Retinal pigment epithelial cell (primary cell): ENCODE measurements around the gene PI4KA.
"Not testable (repeated sequence)": the region's sequence is repeated elsewhere in the genome, so short reads cannot be mapped to it uniquely, and the experiment has no call there.

Experiments used
- DNase-seq: peaks from one replicate; pipeline ENCODE4 v3.0.0-alpha.2; 2010; ENCODE audit warnings: low read depth
- H3K4me3 ChIP-seq: 2 replicates; pipeline ENCODE4 v1.5.1; 2011; ENCODE audit warnings: mild to moderate bottlenecking, low read length, control low read depth, moderate library complexity
- TF ChIP-seq, protein P1 (sequence below): conservative IDR thresholded peaks from 2 replicates; pipeline ENCODE4 v1.5.1; 2011; ENCODE audit warnings: low read depth, low read length, control low read depth, inconsistent platforms

PI4KA gene

DNA sequence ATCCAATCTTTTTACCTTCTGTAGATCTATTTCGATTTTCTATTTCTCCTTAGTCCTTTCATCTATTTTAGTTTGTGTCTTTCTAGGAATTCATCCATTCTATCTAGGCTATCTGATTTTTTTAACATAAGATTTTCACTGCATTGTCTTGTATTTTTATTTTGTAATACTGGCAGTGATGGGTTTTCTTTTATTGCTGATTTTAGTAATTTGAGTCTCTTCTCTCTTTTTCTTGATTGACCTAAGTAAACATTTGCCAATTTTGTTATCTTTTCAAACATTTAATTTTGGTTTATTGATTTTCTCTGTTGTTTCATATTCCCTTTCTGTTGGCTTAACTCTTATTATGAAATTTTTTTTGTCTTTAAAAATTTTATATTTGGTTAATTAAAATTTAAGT is 192.1 kb downstream of the PI4KA start:
- no peak for DNase-seq
- TF ChIP-seq, protein P1, sequence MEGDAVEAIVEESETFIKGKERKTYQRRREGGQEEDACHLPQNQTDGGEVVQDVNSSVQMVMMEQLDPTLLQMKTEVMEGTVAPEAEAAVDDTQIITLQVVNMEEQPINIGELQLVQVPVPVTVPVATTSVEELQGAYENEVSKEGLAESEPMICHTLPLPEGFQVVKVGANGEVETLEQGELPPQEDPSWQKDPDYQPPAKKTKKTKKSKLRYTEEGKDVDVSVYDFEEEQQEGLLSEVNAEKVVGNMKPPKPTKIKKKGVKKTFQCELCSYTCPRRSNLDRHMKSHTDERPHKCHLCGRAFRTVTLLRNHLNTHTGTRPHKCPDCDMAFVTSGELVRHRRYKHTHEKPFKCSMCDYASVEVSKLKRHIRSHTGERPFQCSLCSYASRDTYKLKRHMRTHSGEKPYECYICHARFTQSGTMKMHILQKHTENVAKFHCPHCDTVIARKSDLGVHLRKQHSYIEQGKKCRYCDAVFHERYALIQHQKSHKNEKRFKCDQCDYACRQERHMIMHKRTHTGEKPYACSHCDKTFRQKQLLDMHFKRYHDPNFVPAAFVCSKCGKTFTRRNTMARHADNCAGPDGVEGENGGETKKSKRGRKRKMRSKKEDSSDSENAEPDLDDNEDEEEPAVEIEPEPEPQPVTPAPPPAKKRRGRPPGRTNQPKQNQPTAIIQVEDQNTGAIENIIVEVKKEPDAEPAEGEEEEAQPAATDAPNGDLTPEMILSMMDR, result no peak
- no peak overlapping the region for H3K4me3 ChIP-seq

DNA sequence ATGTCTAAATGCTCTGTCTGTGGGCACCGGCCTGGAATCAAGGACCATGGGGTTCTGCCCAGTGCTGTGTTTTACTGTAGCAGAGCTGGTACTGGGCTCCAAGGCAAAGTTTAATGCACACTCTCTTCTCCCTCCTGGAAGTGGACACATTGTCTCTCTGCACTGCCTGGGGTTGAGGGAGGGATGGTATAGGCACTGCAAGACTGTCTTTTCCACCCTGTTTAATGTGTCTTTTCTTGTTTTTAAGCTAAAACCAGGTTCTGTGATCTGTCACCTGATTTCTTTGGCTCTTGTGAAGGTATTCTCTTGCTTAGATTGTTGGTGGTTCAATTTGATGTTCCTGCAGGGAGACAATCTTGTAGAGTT is 194.0 kb downstream of the PI4KA start:
- H3K4me3 ChIP-seq, result no peak overlapping the region
- TF ChIP-seq, protein P1, result no peak
- no peak for DNase-seq

DNA sequence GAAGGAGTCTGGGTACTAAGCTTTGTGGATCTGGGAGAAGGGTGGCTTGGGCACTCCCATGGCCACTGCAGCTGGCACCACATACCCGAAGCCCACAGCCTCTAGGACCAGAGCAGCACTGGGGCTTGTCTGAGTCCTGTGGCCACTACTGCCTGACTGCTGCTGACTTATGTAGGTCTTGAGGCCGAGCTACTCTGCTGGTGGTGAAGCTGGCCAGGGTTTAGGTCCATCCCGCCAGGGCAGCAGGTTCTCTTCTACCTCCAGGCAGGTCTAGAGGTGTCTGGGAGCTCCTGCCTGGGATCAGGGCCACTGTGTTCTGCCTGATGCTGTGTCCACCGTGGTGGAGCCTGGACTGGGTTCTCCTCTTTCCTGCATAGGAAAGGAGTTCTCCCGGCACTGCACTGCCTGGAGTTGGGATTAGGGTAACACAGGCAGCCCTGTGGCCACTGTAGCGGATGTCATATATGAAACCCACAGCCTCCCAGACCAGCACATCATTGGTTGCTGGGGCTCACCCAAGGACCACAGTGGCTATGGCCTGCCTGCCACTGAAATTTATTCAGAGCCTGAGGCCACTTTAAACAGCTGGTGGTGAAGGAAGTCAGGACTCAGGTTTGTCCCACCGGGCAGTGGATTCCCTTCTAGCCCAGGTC is 194.5 kb downstream of the PI4KA start:
- no peak overlapping the region for H3K4me3 ChIP-seq
- DNase-seq, result no peak
- TF ChIP-seq, protein P1, result no peak

DNA sequence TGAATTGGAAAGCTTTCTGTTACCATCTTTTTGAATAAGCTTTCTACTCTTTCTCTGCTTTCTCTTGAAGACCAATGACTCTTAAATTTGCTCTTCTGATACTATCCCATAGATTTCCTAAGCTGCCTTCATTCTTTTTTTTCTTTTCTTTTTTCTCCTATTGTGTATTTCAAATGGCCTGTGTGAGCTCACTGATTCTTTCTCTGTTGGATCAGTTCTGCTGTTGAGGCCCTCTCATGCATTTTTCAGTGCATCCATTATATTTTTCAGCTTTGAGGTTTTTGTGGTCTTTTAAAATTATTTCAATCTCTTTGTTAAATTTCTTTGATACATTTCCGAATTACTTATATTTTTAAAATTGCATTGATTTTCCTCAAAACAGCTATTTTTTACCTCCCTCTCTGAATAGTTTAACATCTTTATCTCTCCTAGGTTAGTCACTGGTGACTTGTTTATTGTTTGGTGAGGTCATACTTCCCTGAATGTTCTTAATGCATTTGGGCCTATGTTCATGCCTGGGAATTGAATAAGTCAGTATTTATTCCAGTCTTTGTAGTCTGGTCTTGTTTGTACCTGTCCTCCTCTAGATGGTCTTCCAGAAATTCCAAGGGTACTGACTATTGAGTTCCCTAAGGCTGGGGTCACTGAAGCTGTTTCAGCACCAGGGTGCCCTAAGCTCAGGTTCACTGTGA is 195.3 kb downstream of the PI4KA start:
- TF ChIP-seq, protein P1, result no peak
- H3K4me3 ChIP-seq, result no peak overlapping the region
- DNase-seq, result no peak

DNA sequence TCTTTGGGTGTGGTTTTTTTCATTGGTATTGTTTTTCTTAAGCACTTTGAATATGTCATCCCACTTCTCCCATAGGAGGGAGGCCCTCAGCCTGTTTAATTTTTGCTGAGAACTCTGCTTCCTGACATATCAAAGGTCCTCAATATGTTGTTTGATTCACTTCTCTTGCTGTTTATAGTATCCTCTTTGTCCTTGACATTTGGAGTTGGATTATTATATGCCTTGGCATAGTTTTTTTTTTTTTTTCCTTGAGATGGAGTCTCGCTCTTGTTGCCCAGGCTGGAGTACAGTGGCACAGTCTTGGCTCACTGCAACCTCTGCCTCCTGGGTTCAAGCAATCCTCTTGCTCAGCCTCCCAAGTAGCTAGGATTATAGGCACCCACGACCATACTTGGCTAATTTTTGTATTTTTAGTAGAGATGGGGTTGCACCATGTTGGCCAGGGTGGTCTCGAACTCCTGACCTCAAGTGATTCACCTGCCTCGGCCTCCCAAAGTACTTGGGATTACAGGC is 196.0 kb downstream of the PI4KA start:
- H3K4me3 ChIP-seq, DNase-seq: not testable (repeated sequence)

DNA sequence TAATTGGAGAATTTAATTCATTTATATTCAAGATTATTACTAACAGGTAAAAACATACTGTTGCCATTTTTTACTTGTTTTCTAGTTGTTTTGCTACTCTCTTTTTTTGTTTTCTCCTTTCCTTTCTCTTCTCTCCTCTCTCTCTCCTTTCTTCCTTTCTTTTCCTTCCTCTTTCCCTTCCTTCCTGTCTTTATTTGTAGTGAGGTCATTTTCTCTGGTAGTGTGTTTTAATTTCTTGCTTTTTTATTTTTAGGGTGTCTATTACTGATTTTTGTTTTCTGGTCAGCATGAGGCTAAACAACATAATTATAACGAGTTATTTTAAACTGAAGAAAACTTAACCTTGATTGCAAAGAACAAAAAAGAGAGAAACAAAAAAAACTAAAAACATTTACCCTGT is 197.1 kb downstream of the PI4KA start:
- H3K4me3 ChIP-seq, result no peak overlapping the region

DNA sequence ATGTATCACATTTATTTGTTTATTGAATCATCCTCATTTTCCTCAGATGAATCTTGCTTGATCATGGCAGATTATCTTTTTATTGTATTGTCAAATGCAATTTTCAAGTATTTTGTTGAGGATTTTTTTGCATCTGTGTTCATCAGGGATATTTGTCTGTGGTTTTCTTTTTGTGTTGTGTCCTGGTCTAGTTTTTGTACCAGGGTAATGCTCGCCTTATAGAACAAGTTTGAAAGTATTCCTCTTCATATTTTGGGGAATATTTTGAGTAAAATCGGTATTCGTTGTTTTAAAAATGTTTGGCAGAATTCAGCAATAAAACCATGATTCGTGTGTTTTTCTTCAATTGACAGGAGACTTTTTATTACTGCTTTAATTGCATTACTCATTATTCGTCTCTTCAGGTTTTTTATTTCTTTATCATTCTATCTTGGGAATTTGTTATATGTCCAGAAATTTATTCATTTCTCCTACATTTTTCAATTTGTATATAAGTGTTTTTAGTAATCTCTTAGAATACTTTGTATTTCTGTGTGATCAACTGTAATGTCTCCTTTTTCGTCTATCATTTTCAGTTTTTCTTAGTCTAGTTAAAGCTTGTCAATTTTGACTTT is 198.1 kb downstream of the PI4KA start:
- DNase-seq, result no peak
- TF ChIP-seq, protein P1, result no peak
- no peak overlapping the region for H3K4me3 ChIP-seq

More for the DNA sequence above, 197.1 kb downstream of the PI4KA start:
- TF ChIP-seq, protein P1, result no peak
- no peak for DNase-seq
